Left ventricle myocardium superior (tissue), 1 donor: ENCODE data around the gene RORC. TPM values are rescaled to one million over a fixed set of nuclear protein-coding genes. Genes with fewer than 3 reads are reported as not detected.

Experiments used
- ATAC-seq: fragments of 200-7000 bp; cut with Tn5 transposase; one replicate; pipeline ENCODE4 v1.9.1; 2020; ENCODE audit warnings: mild to moderate bottlenecking, moderate library complexity
- DNase-seq: peaks from one replicate; pipeline ENCODE4 v3.0.0-alpha.2; 2020
- intact Hi-C: fragments of 100-400 bp; cut with micrococcal nuclease; formaldehyde crosslinking; loops from one replicate; pipeline ENCODE4 v1.11.0; 2022
- total RNA-seq: library from RNA; stranded (reverse); fragmentation: NEBNext Ultra II Directional; extraction: Animal tissue kit (Norgen Biotek cat#: 25700); gene quantifications from one replicate; pipeline ENCODE4 v1.2.1, GENCODE V29; 2021
- donor health status: DM: no; HTN: yes; CAD: no; lungs with severe emphysema.

RORC gene
- total RNA-seq, 1 donor from 2014 or later, result 13.0 TPM

- intact Hi-C loops, result no loop called here
- DNase-seq, result no peak
- ATAC-seq, result no peak
Observed at GRCh38 chr1:151851886-151852285, 20.3 kb upstream of the RORC start.

GRCh38 chr1:151849871-151850270, 18.3 kb upstream of the RORC start:
- no peak for DNase-seq
- intact Hi-C loops, result no loop called here
- ATAC-seq, result no peak

- ATAC-seq (no peak), DNase-seq (no peak)
- intact Hi-C loops, result no loop called here
Observed at GRCh38 chr1:151849126-151849525, 17.5 kb upstream of the RORC start.

- DNase-seq, result no peak
- intact Hi-C loops, result no loop called here
- peak; percentile 53 for ATAC-seq
Observed at GRCh38 chr1:151847867-151848596, 16.4 kb upstream of the RORC start.

GRCh38 chr1:151846686-151847237, 15.2 kb upstream of the RORC start:
- ATAC-seq (no peak), DNase-seq (no peak)
- intact Hi-C loops, result no loop called here

GRCh38 chr1:151846062-151846568, 14.5 kb upstream of the RORC start:
- DNase-seq (no peak), ATAC-seq (no peak)
- intact Hi-C loops, result no loop called here

GRCh38 chr1:151843398-151843797, 11.8 kb upstream of the RORC start:
- intact Hi-C loops, result no loop called here
- ATAC-seq (no peak), DNase-seq (no peak)

- no peak for DNase-seq
- intact Hi-C loops, result no loop called here
- ATAC-seq, result no peak
Observed at GRCh38 chr1:151841141-151841540, 9.5 kb upstream of the RORC start.

- intact Hi-C loops, result no loop called here
- ATAC-seq (no peak), DNase-seq (no peak)
Observed at GRCh38 chr1:151840421-151840820, 8.8 kb upstream of the RORC start.

GRCh38 chr1:151839457-151840403, 8.1 kb upstream of the RORC start, which contains the start of gene C2CD4D:
TSS of gene C2CD4D (minus strand) at chr1:151839820. CDS start at chr1:151838989, 831 bp downstream.
- DNase-seq (peak; percentile 58), ATAC-seq (peak; percentile 62)
- intact Hi-C loops, result loop anchor here (10.0 kb wide), 1 partner anchor 245 kb away; no protein-coding TSS in a partner anchor

- ATAC-seq, result no peak
- intact Hi-C loops, result loop anchor here (10.0 kb wide), 1 partner anchor 244 kb away; no protein-coding TSS in a partner anchor
Observed at GRCh38 chr1:151839082-151839412, 7.4 kb upstream of the RORC start.

GRCh38 chr1:151838222-151839081, 6.8 kb upstream of the RORC start:
- intact Hi-C loops, result loop anchor here (10.0 kb wide), 1 partner anchor 244 kb away; no protein-coding TSS in a partner anchor
- ATAC-seq (peak; percentile 54), DNase-seq (peak; percentile 54)

More at GRCh38 chr1:151839082-151839412, 7.4 kb upstream of the RORC start:
- DNase-seq, result no peak

- DNase-seq, result no peak
- intact Hi-C loops, result loop anchor here (10.0 kb wide), 1 partner anchor 243 kb away; no protein-coding TSS in a partner anchor
- ATAC-seq, result no peak
Observed at GRCh38 chr1:151837884-151838221, 6.3 kb upstream of the RORC start.

GRCh38 chr1:151837197-151837596, 5.6 kb upstream of the RORC start:
- no peak for ATAC-seq
- intact Hi-C loops, result loop anchor here (10.0 kb wide), 1 partner anchor 242 kb away; no protein-coding TSS in a partner anchor

GRCh38 chr1:151835596-151835995, 4.0 kb upstream of the RORC start:
- DNase-seq (no peak), ATAC-seq (no peak)
- intact Hi-C loops, result loop anchor here (10.0 kb wide), 1 partner anchor 241 kb away; no protein-coding TSS in a partner anchor

More at GRCh38 chr1:151837197-151837596, 5.6 kb upstream of the RORC start:
- DNase-seq, result no peak

- no peak for ATAC-seq
- intact Hi-C loops, result loop anchor here (10.0 kb wide), 1 partner anchor 239 kb away; no protein-coding TSS in a partner anchor
Observed at GRCh38 chr1:151834239-151834638, 2.6 kb upstream of the RORC start.

GRCh38 chr1:151833172-151833900, 1.7 kb upstream of the RORC start:
- no peak for ATAC-seq
- no peak for DNase-seq
- intact Hi-C loops, result loop anchor here (10.0 kb wide), 1 partner anchor 239 kb away; no protein-coding TSS in a partner anchor

More at GRCh38 chr1:151834239-151834638, 2.6 kb upstream of the RORC start:
- DNase-seq, result no peak
